Superior temporal gyrus (tissue), 1 donor: ENCODE results near the gene GLB1L3.
A peak's percentile ranks its signal among the peaks of the same experiment; 100 is the strongest.
"Not testable (repeated sequence)": the region's sequence is repeated elsewhere in the genome, so short reads cannot be mapped to it uniquely, and the experiment has no call there.

ENCODE experiments used
- DNase-seq: peaks from one replicate; pipeline ENCODE4 v3.0.0-alpha.2; 2016; ENCODE audit errors: extremely low spot score

GLB1L3 gene

DNA sequence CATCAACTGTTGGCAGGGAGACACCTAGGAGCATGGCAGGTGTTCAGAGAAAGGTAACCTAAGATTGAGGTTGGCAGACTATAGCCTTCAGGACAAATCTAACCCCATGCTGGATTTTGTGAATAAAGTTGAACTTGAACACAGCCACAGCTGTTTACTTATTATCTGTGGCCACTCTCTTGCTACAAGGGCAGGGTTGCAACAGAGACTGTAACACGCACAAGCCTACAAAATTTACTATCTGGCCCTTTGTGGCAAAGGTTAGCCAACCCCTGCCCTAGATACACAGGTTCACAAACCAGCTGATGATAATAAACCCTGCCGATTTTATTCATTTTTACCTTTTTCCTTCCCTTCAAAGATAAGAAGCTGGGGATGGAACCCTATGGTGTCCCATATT lies 25.5 kb upstream of the GLB1L3 start:
- DNase-seq, result no peak

- DNase-seq, result peak; percentile 26
Observed at GRCh38 chr11:134252346-134253187, 23.6 kb upstream of the GLB1L3 start.

GRCh38 chr11:134253188-134253993 lies 22.8 kb upstream of the GLB1L3 start, which contains the start of the genes ACAD8 and THYN1:
ACAD8 (plus strand) TSS chr11:134253568; CDS start chr11:134253601, 33 bp downstream.
THYN1 (minus strand) TSS chr11:134253352; CDS start chr11:134252882, 470 bp downstream.
- peak; percentile 99 for DNase-seq

GRCh38 chr11:134254433-134255183 lies 21.6 kb upstream of the GLB1L3 start:
- no peak for DNase-seq

DNA sequence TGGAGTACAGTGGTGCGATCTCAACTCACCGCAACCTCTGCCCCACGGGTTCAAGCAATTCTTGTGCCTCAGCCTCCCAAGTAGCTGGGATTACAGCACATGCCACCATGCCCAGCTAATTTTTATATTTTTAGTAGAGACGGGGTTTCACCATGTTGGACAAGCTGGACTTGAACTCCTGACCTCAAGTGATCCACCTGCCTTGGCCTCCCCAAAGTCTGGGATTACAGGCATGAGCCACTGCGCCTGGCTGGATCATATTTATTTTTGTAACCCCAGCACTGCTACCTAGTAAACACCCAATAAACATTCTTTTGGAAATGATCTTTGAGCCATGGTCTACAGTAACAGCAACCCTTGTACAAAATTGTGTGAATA lies 21.0 kb upstream of the GLB1L3 start:
- not testable (repeated sequence) for DNase-seq

GRCh38 chr11:134257101-134257500 lies 19.1 kb upstream of the GLB1L3 start:
- no peak for DNase-seq

GRCh38 chr11:134258577-134258976 lies 17.6 kb upstream of the GLB1L3 start:
- DNase-seq, result no peak

GRCh38 chr11:134260503-134260902 lies 15.7 kb upstream of the GLB1L3 start:
- no peak for DNase-seq

- no peak for DNase-seq
Observed at GRCh38 chr11:134260983-134261382, 15.2 kb upstream of the GLB1L3 start.

- no peak for DNase-seq
Observed at GRCh38 chr11:134261626-134262488, 14.3 kb upstream of the GLB1L3 start.

DNA sequence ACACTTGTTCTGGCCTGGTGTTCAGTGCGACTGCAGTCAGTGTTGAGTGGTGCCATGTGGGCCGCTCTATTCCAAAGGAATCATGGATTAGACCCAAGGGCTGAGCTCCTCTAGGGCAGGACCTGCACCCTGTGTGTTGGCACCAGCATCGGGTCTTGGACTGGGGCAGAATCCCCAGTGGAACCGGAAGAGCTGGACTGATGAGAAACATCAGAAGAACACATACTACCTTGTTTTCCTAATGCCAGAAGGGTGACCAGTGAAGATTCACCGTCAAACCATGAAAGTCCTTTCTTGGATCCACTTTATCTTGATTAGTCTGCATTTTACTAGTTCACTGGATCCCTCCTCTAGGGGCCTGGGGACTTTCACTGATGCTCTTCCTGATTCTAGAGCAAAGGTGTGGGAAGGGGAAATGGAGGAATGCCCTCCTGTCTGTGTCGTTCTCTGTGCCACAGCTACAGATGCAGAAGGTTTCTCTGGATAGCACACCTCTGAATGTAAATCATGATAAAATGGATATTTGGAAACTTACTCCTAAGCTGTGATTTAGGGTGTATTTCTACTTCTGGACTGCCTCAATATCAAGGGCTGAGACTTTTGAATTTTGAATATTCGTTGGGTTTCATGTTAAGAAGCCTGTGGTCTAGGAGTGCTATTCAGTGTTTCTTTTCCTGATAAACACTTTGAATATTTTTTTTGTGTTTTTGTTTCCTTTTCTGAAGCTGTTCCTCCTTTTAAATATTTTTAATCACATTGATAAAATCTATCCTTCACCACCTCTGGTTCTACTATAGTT lies 11.0 kb upstream of the GLB1L3 start:
- no peak for DNase-seq

DNA sequence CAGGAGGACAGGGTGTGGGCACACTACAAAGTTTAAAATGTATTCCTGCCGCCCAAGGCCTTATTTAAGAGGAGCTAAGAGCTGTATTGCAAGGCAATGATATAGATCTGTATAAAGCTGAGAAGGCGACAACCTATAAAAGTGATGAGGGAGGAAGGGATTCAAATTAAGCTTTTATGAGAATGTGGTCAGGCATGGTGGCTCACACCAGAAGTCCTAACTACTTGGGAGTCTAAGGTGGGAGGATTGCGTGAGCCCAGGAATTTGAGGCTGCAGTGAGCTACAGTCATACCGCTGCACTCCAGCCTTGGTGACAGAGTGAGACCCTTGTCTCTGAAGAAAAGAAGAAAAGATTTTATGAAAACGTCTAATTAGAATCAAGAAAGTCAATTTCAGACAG lies 9.7 kb upstream of the GLB1L3 start:
- DNase-seq, result no peak

- DNase-seq, result no peak
Observed at GRCh38 chr11:134266841-134267251, 9.3 kb upstream of the GLB1L3 start.

DNA sequence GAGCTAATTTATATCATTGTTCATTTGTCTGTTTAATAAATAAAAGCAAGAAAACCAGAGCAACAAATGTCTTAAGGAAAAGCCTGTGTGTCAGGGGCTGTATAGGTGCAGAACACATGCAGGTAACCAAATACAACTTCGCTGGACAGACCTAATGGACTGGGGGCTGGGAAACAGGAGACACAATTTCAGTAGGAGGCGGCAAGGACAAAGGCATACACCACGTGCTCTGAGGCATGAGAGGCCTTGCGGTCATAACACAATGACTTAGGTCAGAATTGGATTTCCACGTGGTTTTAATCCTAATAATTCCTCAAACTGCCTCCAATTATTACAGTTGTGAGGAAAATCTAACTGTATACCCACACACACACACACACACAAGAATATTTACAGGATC lies 8.7 kb upstream of the GLB1L3 start:
- DNase-seq, result no peak

GRCh38 chr11:134267966-134268365 lies 8.2 kb upstream of the GLB1L3 start:
- no peak for DNase-seq

- no peak for DNase-seq
Observed at GRCh38 chr11:134270250-134270714, 5.9 kb upstream of the GLB1L3 start.

DNA sequence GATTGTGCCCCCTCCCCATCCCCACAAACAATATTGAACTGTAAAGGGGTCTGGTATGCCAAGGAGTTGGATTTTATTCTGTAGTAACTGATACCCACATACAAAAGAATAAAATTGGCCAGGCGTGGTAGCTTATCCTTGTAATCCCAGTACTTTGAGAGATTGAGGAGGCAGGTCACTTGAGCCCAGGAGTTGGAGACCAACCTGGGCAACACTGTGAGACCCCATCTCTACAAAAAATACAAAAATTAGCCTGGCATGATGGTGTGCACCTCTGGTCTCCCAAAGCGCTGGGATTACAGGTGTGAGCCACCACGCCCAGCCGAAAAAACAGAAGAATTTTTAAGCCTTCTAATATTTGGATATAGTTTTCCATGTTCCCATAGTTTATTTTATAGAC lies 4.2 kb upstream of the GLB1L3 start:
- no peak for DNase-seq

DNA sequence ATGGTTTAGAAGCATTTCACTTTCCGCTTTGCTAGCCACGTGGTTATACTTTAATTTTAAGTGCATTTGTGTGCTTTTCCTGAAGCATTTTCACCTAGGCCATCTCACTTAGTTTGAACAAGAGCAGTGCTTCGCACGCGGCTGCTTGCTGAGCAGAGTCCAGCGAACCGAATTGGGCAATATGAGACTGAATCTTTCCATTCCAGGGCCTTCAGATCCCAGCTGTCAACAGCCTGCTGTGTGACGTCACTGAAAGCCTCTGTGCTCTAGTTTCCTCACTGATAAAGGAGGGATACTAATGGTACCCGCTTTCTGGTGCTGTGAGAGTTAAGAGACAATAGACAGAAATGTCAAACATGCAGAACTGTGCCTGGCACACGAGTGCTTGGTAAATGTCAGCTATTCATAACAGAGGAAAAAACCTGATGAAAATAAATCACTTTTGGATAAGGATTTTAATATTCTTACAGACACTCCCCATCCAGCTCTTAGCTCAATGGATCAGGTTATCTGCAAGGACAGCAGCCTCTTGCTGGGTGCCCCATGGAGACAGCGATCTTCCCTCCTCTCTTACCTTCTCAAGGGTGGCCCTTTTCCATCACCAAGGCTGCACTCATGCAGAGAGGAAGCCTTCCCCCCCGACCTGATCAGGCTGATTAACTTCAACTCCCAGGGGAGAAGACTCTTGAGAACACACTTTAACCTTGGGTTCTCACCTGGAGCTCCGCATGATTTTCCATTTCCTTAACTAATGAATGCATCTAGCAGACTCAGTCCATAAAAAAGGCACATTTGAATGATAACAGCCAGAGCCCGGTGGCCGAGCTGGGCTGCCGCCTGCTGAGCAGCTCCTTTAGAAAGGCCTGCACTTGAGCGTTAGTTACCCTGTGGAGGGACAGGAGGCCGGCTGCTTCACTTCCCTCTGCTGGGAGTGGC lies 3.5 kb upstream of the GLB1L3 start:
- DNase-seq, result no peak

GRCh38 chr11:134273317-134273712 lies 2.9 kb upstream of the GLB1L3 start:
- DNase-seq, result no peak
